AG10803 (cell line): ENCODE data around the gene OVCA2.

Experiments
- DNase-seq: peaks from one replicate; pipeline ENCODE4 v3.0.0; 2010; ENCODE audit warnings: low read depth
- H3K4me3 ChIP-seq: 2 replicates; pipeline ENCODE4 v1.5.1; 2011; ENCODE audit warnings: mild to moderate bottlenecking, low read length, control low read depth
- CTCF ChIP-seq: conservative IDR thresholded peaks from 2 replicates; pipeline ENCODE4 v1.5.1; 2011; ENCODE audit warnings: mild to moderate bottlenecking, low read length, control low read depth, inconsistent platforms

OVCA2 gene

GRCh38 chr17:2090210-2090641 is 48.4 kb downstream of the OVCA2 start:
- peak overlapping the region; percentile 58; the same call in 1 of the 2 replicates for H3K4me3 ChIP-seq
- no peak for TF ChIP-seq CTCF
- DNase-seq, result no peak

GRCh38 chr17:2090804-2091534 is 49.1 kb downstream of the OVCA2 start:
- DNase-seq, result peak; percentile 96
- H3K4me3 ChIP-seq, result peak overlapping the region; percentile 29; the same call in 1 of the 2 replicates
- peak; percentile 69 for TF ChIP-seq CTCF

- H3K4me3 ChIP-seq, result no peak overlapping the region
- TF ChIP-seq CTCF, result no peak
- no peak for DNase-seq
These were observed 50.4 kb downstream of the OVCA2 start for GRCh38 chr17:2092253-2092652.
